ENCODE results near the gene MALRD1. TPM values are rescaled to one million over a fixed set of nuclear protein-coding genes. Genes with fewer than 3 reads are reported as not detected.

Gene MALRD1
- total and polyA plus RNA-seq, 2 experiments from 2014 or later, result 0.49 to 0.57 TPM

- Histone ChIP-seq H3K9me3 (ENCODE audit: low read depth) (no peaks in the 10 kb centered on the region), H3K4me3 (no peak overlapping the region), H3K4me1 (ENCODE audit: low read depth) (no peaks in the 10 kb centered on the region), H3K27me3 (no peaks in the 10 kb centered on the region), H3K27ac (no peak overlapping the region), H3K36me3 (no peaks in the 10 kb centered on the region)
- TF ChIP-seq, protein P1, sequence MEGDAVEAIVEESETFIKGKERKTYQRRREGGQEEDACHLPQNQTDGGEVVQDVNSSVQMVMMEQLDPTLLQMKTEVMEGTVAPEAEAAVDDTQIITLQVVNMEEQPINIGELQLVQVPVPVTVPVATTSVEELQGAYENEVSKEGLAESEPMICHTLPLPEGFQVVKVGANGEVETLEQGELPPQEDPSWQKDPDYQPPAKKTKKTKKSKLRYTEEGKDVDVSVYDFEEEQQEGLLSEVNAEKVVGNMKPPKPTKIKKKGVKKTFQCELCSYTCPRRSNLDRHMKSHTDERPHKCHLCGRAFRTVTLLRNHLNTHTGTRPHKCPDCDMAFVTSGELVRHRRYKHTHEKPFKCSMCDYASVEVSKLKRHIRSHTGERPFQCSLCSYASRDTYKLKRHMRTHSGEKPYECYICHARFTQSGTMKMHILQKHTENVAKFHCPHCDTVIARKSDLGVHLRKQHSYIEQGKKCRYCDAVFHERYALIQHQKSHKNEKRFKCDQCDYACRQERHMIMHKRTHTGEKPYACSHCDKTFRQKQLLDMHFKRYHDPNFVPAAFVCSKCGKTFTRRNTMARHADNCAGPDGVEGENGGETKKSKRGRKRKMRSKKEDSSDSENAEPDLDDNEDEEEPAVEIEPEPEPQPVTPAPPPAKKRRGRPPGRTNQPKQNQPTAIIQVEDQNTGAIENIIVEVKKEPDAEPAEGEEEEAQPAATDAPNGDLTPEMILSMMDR (IDR thresholded peaks at IDR 0.05; ENCODE audit: low read depth, low read length), result no peak
- no peak for DNase-seq (ENCODE audit: low read depth in 1 of 2, low spot score in 1 of 2)
Measured at GRCh38 chr10:19638896-19639233, 590.3 kb downstream of the MALRD1 start.

DNA sequence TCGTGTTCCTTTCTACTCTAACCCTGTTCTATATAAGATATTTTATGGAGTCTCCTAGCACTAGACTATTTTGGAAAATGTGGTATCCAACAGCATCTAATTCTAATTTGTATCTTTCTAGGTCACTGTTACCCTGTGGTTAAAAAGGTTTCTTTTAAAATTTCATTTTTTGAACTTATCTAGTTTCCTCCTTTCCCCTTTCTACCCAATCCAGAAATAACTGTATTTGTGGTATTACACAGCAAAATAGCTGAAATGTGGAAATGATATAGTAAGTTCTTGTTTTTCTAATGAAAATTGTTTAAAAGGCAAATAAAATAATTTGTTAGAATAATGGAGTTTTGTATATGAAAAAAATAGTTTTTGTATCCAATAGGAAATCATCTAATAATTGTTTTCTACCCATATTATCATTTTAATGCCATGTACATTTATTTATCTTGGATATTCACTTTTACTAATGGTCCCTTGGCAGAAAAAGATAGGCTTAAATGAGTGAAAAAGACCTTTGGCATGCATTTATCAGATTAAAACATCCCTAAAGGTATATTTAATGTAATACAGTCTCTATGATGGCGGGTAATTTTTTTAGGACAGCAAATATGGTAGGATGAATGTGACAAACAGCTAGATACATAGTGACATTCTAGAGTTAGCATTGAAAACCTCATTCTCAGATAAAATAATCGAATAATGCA, 592.1 kb downstream of the MALRD1 start:
- Histone ChIP-seq H3K27ac (no peak overlapping the region), H3K4me1 (ENCODE audit: low read depth) (no peaks in the 10 kb centered on the region), H3K9me3 (ENCODE audit: low read depth) (no peaks in the 10 kb centered on the region), H3K27me3 (no peaks in the 10 kb centered on the region), H3K4me3 (no peak overlapping the region), H3K36me3 (no peaks in the 10 kb centered on the region)
- TF ChIP-seq, protein P1 (IDR thresholded peaks at IDR 0.05; ENCODE audit: low read depth, low read length), result no peak
- no peak for DNase-seq (ENCODE audit: low read depth in 1 of 2, low spot score in 1 of 2)

DNA sequence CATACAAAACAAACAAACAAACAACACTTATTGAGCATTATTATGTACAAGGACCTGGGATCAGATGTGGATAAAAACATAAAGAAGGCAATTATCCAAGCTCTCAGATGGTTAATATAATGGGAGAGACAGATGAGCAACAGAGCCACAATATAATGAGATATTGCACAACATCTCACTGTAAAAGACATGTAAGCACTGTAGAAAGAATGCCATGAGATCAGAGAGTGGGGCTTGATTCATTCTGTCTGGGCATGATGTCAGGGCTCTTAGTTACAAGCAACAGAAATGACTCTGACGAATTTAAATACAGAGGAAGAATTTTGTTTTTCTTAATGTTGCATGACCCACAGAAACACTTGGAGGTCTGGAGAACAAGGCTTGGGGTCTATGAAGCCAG, 602.9 kb downstream of the MALRD1 start:
- H3K27ac ChIP-seq, result no peak overlapping the region
- DNase-seq (ENCODE audit: low read depth in 1 of 2, low spot score in 1 of 2), result peak in 1 of 2 donors; percentile 90

GRCh38 chr10:19652750-19653149, 604.1 kb downstream of the MALRD1 start:
- no peak overlapping the region for H3K27ac ChIP-seq
- TF ChIP-seq, protein P1 (IDR thresholded peaks at IDR 0.05; ENCODE audit: low read depth, low read length), result no peak
- no peaks in the 10 kb centered on the region for H3K9me3 ChIP-seq (ENCODE audit: low read depth)
- H3K36me3 ChIP-seq, result no peaks in the 10 kb centered on the region
- H3K27me3 ChIP-seq, result no peaks in the 10 kb centered on the region
- no peaks in the 10 kb centered on the region for H3K4me1 ChIP-seq (ENCODE audit: low read depth)
- DNase-seq (ENCODE audit: low read depth in 1 of 2, low spot score in 1 of 2), result peak in 1 of 2 donors; percentile 46
- H3K4me3 ChIP-seq, result no peak overlapping the region

More for the DNA sequence above, 602.9 kb downstream of the MALRD1 start:
- TF ChIP-seq, protein P1 (IDR thresholded peaks at IDR 0.05; ENCODE audit: low read depth, low read length), result no peak
- H3K27me3 ChIP-seq, result no peaks in the 10 kb centered on the region
- no peak overlapping the region for H3K4me3 ChIP-seq
- no peaks in the 10 kb centered on the region for H3K4me1 ChIP-seq (ENCODE audit: low read depth)
- H3K36me3 ChIP-seq, result no peaks in the 10 kb centered on the region
- H3K9me3 ChIP-seq (ENCODE audit: low read depth), result no peaks in the 10 kb centered on the region

- TF ChIP-seq, protein P1 (IDR thresholded peaks at IDR 0.05; ENCODE audit: low read depth, low read length), result no peak
- no peaks in the 10 kb centered on the region for H3K36me3 ChIP-seq
- no peaks in the 10 kb centered on the region for H3K4me1 ChIP-seq (ENCODE audit: low read depth)
- H3K27me3 ChIP-seq, result no peaks in the 10 kb centered on the region
- H3K9me3 ChIP-seq (ENCODE audit: low read depth), result no peaks in the 10 kb centered on the region
- H3K27ac ChIP-seq, result no peak overlapping the region
- H3K4me3 ChIP-seq, result no peak overlapping the region
- no peak for DNase-seq (ENCODE audit: low read depth in 1 of 2, low spot score in 1 of 2)
Measured at GRCh38 chr10:19653931-19654330, 605.3 kb downstream of the MALRD1 start.
